Neural crest cell (in vitro differentiated cells): ENCODE results near the gene POLR3E. TPM values are rescaled to one million over a fixed set of nuclear protein-coding genes. Genes with fewer than 3 reads are reported as not detected.

ENCODE experiments used
- DNase-seq: peaks from one replicate; pipeline ENCODE4 v3.0.0; 2021; ENCODE audit warnings: low read depth, mixed read lengths, low spot score
- H3K27ac Mint-ChIP-seq: one replicate; pipeline ENCODE4 v1.8.0; 2021; ENCODE audit warnings: mild to moderate bottlenecking, mixed read lengths; ENCODE audit not compliant: unreplicated experiment
- H3K27me3 Mint-ChIP-seq: 2 replicates; pipeline ENCODE4 v1.8.0; 2021; ENCODE audit warnings: low read depth, mild to moderate bottlenecking, mixed read lengths
- H3K36me3 Mint-ChIP-seq: 2 replicates; pipeline ENCODE4 v1.8.0; 2021; ENCODE audit warnings: low read depth, mild to moderate bottlenecking, mixed read lengths
- H3K4me1 Mint-ChIP-seq: 2 replicates; pipeline ENCODE4 v1.8.0; 2021; ENCODE audit warnings: mixed read lengths
- H3K4me3 Mint-ChIP-seq: one replicate; pipeline ENCODE4 v1.8.0; 2021; ENCODE audit warnings: mild to moderate bottlenecking, mixed read lengths
- H3K9me3 Mint-ChIP-seq: 2 replicates; pipeline ENCODE4 v1.8.0; 2021; ENCODE audit warnings: mixed read lengths
- total RNA-seq: library from RNA; stranded (reverse); gene quantifications from 2 replicates; pipeline ENCODE4 v1.2.1, GENCODE V29; 2021
- TF ChIP-seq, protein P1 (sequence below): fragments of 200-600 bp; sonication (generic); conservative IDR thresholded peaks from 2 replicates; pipeline ENCODE4 v1.5.0; 2021; ENCODE audit warnings: antibody characterized with exemption, mild to moderate bottlenecking

POLR3E gene
- total RNA-seq, 1 donor from 2014 or later: 73.5 TPM

DNA sequence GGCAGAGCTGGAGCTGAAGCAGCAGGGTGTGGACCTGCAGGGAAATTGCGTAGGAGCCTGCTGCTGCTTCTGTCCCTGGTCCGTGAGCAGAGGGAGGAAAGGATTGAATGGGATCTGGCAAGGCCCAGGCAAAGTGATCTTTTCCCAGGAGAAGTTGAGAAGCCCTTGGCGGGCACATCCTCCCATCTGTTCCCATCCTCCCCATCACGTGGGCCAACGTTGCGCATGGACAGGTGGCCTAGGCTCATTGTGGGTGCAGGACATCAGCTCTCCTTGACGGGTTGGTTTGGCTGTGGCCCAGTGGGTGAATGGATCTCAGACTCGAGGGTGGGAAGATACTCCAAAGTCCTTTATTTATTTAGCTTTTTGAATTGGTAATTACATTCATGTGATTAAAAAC, 29.4 kb upstream of the POLR3E start:
- Mint-ChIP-seq H3K27ac (no peak overlapping the region), H3K27me3 (no peaks in the 10 kb centered on the region), H3K36me3 (peaks cover 6% of the 10 kb centered on the region), H3K4me3 (no peak overlapping the region), H3K4me1 (no peaks in the 10 kb centered on the region), H3K9me3 (no peaks in the 10 kb centered on the region)
- TF ChIP-seq, protein P1, sequence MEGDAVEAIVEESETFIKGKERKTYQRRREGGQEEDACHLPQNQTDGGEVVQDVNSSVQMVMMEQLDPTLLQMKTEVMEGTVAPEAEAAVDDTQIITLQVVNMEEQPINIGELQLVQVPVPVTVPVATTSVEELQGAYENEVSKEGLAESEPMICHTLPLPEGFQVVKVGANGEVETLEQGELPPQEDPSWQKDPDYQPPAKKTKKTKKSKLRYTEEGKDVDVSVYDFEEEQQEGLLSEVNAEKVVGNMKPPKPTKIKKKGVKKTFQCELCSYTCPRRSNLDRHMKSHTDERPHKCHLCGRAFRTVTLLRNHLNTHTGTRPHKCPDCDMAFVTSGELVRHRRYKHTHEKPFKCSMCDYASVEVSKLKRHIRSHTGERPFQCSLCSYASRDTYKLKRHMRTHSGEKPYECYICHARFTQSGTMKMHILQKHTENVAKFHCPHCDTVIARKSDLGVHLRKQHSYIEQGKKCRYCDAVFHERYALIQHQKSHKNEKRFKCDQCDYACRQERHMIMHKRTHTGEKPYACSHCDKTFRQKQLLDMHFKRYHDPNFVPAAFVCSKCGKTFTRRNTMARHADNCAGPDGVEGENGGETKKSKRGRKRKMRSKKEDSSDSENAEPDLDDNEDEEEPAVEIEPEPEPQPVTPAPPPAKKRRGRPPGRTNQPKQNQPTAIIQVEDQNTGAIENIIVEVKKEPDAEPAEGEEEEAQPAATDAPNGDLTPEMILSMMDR: no peak
- no peak for DNase-seq

DNA sequence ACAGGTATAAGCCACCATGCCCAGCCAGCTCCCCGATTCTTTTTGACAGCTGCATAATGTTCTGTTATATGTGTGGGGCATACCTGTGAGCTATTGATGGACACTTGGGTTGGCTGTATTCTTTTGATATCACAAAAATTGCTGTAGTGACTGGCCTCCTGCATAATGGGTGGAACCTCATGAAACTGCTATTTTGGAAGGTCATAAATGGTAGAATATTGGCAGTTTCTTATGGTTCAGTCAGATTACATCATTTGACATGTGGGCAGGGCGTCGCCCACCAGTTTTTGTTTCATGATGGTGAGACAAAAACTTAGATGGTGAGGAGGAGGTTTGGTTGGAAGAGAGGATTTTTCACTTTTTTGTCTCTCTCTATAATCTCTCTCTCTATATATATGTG, 26.7 kb upstream of the POLR3E start:
- DNase-seq: no peak
- no peaks in the 10 kb centered on the region for H3K4me1 Mint-ChIP-seq
- TF ChIP-seq, protein P1: no peak
- no peak overlapping the region for H3K27ac Mint-ChIP-seq
- no peak overlapping the region for H3K4me3 Mint-ChIP-seq
- no peaks in the 10 kb centered on the region for H3K9me3 Mint-ChIP-seq
- H3K27me3 Mint-ChIP-seq: no peaks in the 10 kb centered on the region
- H3K36me3 Mint-ChIP-seq: peaks cover 6% of the 10 kb centered on the region

DNA sequence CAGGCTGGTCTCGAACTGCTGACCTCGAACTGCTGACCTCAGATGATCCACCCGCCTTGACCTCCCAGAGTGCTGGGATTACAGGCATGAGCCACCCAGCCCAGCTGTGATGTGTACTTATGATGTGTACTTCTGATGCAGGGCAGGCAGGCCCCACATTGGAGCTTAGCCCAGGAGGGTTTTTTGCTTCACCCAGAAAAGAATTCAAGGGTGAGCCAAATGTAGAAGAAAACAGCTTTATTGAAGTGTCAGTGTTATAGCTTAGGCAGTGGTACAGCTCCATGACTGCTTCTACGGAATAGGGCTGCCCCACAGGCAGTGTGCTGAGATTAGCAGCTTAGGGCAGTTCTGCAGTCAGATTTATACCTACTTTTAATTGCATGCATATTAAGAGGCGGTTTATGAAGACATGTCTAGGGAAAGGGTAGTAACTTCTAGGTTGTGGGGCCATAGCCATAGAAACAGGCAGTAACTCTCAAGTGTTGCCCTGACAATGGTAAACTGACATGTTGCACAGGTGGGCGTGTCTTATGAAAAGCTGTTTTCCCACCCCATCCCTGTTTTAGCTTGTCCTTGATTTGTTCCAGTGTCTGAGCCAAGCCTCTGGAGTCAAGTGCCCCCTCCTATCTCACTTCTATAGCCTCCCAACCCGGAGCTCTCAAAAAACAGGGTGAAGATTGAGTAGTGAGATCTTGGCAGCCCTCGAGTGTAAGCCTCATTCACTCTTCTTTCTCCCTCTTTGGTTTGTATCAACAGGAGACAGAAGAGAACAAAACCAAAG, 24.1 kb upstream of the POLR3E start:
- no peaks in the 10 kb centered on the region for H3K4me1 Mint-ChIP-seq
- H3K9me3 Mint-ChIP-seq: no peaks in the 10 kb centered on the region
- H3K27me3 Mint-ChIP-seq: no peaks in the 10 kb centered on the region
- H3K36me3 Mint-ChIP-seq: peaks cover 6% of the 10 kb centered on the region
- no peak overlapping the region for H3K27ac Mint-ChIP-seq
- TF ChIP-seq, protein P1: no peak
- no peak for DNase-seq
- H3K4me3 Mint-ChIP-seq: no peak overlapping the region

DNA sequence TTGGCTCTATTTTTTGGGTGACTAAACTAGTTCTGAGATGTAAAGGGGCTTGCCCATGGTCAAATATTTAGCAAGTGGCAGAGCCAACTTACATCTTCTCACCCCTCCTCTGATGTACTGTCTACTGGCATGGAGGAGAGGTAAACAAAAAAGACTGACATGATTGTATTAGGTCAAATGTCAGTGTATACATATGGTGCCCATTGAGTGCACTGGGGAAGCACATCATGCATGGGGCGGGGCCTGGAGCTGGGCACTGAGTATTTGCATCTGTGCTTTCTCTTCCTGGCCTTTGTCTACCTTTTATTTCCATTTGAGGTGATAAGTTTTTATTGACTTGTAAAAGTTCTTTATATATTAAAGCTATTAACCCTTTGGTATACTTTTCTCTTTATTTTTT, 22.3 kb upstream of the POLR3E start:
- H3K9me3 Mint-ChIP-seq: no peaks in the 10 kb centered on the region
- H3K4me3 Mint-ChIP-seq: no peak overlapping the region
- H3K27me3 Mint-ChIP-seq: no peaks in the 10 kb centered on the region

DNA sequence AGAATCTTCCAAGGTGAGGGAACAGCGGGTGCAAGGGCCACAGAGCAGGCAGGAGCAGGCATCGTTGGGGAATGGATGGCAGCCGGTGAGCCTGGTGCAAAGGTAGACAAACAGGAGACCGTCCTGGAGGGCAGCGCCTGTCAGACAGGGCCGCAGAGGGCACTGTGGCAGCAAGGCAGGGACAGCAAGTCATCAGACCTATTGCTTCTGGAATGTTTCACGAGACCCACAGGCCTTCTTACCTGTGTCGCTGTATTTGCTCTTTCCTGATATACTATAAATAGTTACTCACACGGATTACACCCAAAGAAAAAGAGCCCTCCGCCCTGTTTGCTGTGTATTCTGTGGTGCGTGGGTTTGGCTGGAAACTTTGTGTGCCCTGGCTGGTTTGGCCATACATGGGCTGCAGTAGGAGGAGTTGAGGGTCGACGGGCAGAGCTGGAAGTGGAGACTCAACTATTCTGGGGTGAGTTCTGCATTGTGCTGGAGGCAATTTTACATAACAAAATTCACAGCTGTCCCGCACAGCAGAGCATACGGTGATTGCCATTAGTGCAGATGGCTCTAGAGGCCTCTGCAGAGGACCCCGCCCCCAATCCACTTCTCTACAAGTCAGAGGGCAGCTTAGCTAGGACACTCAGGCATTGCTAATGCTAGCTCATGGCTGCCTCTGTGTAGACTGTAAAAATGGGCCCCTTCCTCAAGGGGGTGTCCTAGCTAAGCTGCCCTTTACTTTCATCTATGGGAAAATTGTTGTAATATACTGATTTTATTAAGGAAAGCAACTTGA, 18.6 kb upstream of the POLR3E start:
- Mint-ChIP-seq H3K36me3 (peaks cover 3% of the 10 kb centered on the region), H3K4me3 (no peak overlapping the region), H3K9me3 (no peaks in the 10 kb centered on the region), H3K27ac (no peak overlapping the region), H3K4me1 (no peaks in the 10 kb centered on the region), H3K27me3 (no peaks in the 10 kb centered on the region)
- TF ChIP-seq, protein P1: no peak
- no peak for DNase-seq

More for the DNA sequence above, 22.3 kb upstream of the POLR3E start:
- no peak for DNase-seq
- Mint-ChIP-seq H3K27ac (no peak overlapping the region), H3K4me1 (no peaks in the 10 kb centered on the region), H3K36me3 (peaks cover 6% of the 10 kb centered on the region)
- TF ChIP-seq, protein P1: no peak
